Left colon (tissue), 2 donors: ENCODE results near the gene MTHFD1L. TPM values are rescaled to one million over a fixed set of nuclear protein-coding genes. Genes with fewer than 3 reads are reported as not detected.
"Not testable (repeated sequence)": the region's sequence is repeated elsewhere in the genome, so short reads cannot be mapped to it uniquely, and the experiment has no call there.

Experiments
- ATAC-seq: fragments of 200-7000 bp; cut with Tn5 transposase; one replicate; pipeline ENCODE4 v1.9.1; 2020; ENCODE audit warnings: mild to moderate bottlenecking, moderate library complexity
- DNase-seq, 2 donors: peaks; one replicate each; pipeline ENCODE4 v3.0.0-alpha.2; 2020
- intact Hi-C, 2 donors: fragments of 100-400 bp; cut with DNase I in 1 of 2; cut with micrococcal nuclease in 1 of 2; formaldehyde crosslinking; loops; one replicate each; pipeline versions ENCODE4 v1.11.2 to v1.14.0; 2022; cut with DNase I, micrococcal nuclease
- total RNA-seq, 2 donors: library from RNA; stranded (reverse); fragmentation: NEBNext Ultra II Directional; extraction: Animal tissue kit (Norgen Biotek cat#: 25700); gene quantifications; one replicate each; pipeline ENCODE4 v1.2.1, GENCODE V29; 2021
- donor health status: DM: no; HTN: no; CAD: no.
- donor health status: DM: yes; HTN: yes; CAD: no.

Gene MTHFD1L
- total RNA-seq, 2 donors from 2014 or later, result 5.1 to 10.9 TPM

GRCh38 chr6:151067684-151068596 is 202.4 kb downstream of the MTHFD1L start:
- ATAC-seq (no peak), DNase-seq (peak in 1 of 2 donors; percentile 26)
- intact Hi-C loops, result no loop called here

GRCh38 chr6:151068761-151069312 is 203.3 kb downstream of the MTHFD1L start:
- ATAC-seq (no peak), DNase-seq (no peak)
- intact Hi-C loops, result no loop called here

GRCh38 chr6:151069641-151070040 is 204.1 kb downstream of the MTHFD1L start:
- ATAC-seq (no peak), DNase-seq (no peak)
- intact Hi-C loops, result no loop called here

- intact Hi-C loops, result no loop called here
- ATAC-seq, result no peak
These were observed 205.1 kb downstream of the MTHFD1L start for GRCh38 chr6:151070631-151071051.

GRCh38 chr6:151071295-151071694 is 205.8 kb downstream of the MTHFD1L start:
- ATAC-seq (no peak), DNase-seq (no peak)
- intact Hi-C loops, result no loop called here

More at GRCh38 chr6:151070631-151071051, 205.1 kb downstream of the MTHFD1L start:
- no peak for DNase-seq

GRCh38 chr6:151073146-151073545 is 207.6 kb downstream of the MTHFD1L start:
- ATAC-seq (no peak), DNase-seq (no peak)
- intact Hi-C loops, result no loop called here

GRCh38 chr6:151073701-151074100 is 208.2 kb downstream of the MTHFD1L start:
- intact Hi-C loops, result no loop called here
- DNase-seq (no peak), ATAC-seq (no peak)

GRCh38 chr6:151075005-151075404 is 209.5 kb downstream of the MTHFD1L start:
- ATAC-seq (no peak), DNase-seq (no peak)
- intact Hi-C loops, result no loop called here

- ATAC-seq, result no peak
- intact Hi-C loops, result no loop called here
These were observed 210.0 kb downstream of the MTHFD1L start for GRCh38 chr6:151075527-151075926.

GRCh38 chr6:151075930-151076555 is 210.5 kb downstream of the MTHFD1L start:
- ATAC-seq (no peak), DNase-seq (no peak)
- intact Hi-C loops, result no loop called here

More at GRCh38 chr6:151075527-151075926, 210.0 kb downstream of the MTHFD1L start:
- no peak for DNase-seq

GRCh38 chr6:151078655-151079054 is 213.2 kb downstream of the MTHFD1L start:
- intact Hi-C loops, result no loop called here
- no peak for DNase-seq
- ATAC-seq, result no peak

- no peak for DNase-seq
These were observed 216.2 kb downstream of the MTHFD1L start for GRCh38 chr6:151081656-151082055.

GRCh38 chr6:151082079-151082478 is 216.6 kb downstream of the MTHFD1L start:
- ATAC-seq, result no peak
- intact Hi-C loops, result no loop called here
- no peak for DNase-seq

More at GRCh38 chr6:151081656-151082055, 216.2 kb downstream of the MTHFD1L start:
- ATAC-seq, result no peak
- intact Hi-C loops, result no loop called here

- no peak for DNase-seq
- intact Hi-C loops, result no loop called here
- ATAC-seq, result no peak
These were observed 218.8 kb downstream of the MTHFD1L start for GRCh38 chr6:151084275-151084674.

- DNase-seq, intact Hi-C loops, ATAC-seq: not testable (repeated sequence)
These were observed 221.6 kb downstream of the MTHFD1L start for GRCh38 chr6:151087055-151087454.

- ATAC-seq (no peak), DNase-seq (no peak)
- intact Hi-C loops, result no loop called here
These were observed 222.5 kb downstream of the MTHFD1L start for GRCh38 chr6:151087861-151088598.

GRCh38 chr6:151088599-151088935 is 223.1 kb downstream of the MTHFD1L start:
- intact Hi-C loops, result no loop called here
- DNase-seq (no peak), ATAC-seq (no peak)

GRCh38 chr6:151088963-151089362 is 223.5 kb downstream of the MTHFD1L start:
- DNase-seq, result no peak
- no peak for ATAC-seq
- intact Hi-C loops, result no loop called here

GRCh38 chr6:151089978-151090377 is 224.5 kb downstream of the MTHFD1L start:
- ATAC-seq (no peak), DNase-seq (no peak)
- intact Hi-C loops, result no loop called here
